ENCODE measurements around the gene THAP6.
A peak's percentile ranks its signal among the peaks of the same experiment; 100 is the strongest.
"Not testable (repeated sequence)": the region's sequence is repeated elsewhere in the genome, so short reads cannot be mapped to it uniquely, and the experiment has no call there.

Gene THAP6, protein sequence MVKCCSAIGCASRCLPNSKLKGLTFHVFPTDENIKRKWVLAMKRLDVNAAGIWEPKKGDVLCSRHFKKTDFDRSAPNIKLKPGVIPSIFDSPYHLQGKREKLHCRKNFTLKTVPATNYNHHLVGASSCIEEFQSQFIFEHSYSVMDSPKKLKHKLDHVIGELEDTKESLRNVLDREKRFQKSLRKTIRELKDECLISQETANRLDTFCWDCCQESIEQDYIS

DNA sequence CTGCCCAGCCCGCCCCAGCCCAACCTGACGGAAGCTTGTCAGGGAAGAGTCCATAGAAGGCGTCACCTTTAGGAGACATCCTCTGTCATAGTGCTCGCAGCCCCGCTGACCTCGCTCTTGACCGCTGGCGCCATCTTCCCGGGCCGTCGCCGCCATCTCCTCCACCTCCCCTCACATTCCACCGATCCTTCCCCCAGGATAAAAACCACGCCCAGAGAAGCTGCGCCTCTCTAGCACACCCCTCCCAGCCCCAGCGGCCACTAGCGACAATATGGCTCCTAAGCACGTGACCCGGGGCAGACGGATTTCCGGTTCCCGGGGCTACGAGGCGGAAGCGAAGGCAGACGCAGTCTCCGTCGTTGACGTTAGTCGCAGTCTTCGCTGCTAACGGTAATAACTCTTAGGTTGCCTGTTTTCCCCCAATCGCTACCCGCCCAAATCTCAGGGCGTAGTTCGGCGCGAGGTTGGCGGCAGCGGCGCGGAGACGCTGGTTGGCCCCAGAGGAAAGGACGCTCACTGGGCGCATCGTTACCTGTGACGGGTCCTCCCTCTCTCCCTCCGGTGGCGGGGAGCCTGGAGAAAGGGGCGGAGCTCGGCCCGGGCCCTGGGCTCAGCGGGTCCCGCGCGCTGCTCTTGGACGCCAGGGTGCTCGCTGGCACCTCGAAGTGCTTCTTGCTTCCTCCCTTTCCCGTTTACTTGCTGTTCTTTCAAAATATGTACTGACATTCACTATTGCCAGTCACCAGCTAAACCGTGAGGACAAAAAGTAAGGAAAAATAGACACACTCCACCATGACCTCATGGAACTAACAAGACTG lies at the start of gene THAP6, which contains the start of gene RCHY1:
Gene THAP6, plus strand, starts transcription at position 343 of the 818 bp plus-strand sequence. CDS start 980 bp downstream, outside the sequence.
Gene RCHY1, minus strand, starts transcription at position 273 of the 818 bp plus-strand sequence. Its CDS starts 117 bp downstream, at position 156.
- peak; percentile 96 for DNase-seq

DNA sequence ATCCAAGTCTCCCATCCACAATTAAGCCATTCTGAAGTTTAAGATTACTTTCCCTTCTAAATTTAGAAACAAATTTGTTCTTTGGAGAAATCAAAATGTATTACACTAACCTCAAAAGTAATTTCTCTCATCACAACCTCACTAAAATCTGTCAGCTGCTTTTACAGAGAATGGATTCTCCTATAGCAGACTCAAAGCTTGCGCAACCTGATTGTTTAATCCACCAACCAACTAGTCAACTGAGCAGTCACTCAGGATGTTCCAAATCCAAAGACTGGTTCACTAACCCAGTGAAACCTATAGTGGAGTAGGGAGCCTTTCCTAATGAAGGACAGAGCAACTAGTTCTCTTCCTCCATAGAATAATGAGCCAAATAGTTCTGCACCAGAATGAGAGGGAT lies 44.4 kb upstream of the THAP6 start:
- no peak for DNase-seq

DNA sequence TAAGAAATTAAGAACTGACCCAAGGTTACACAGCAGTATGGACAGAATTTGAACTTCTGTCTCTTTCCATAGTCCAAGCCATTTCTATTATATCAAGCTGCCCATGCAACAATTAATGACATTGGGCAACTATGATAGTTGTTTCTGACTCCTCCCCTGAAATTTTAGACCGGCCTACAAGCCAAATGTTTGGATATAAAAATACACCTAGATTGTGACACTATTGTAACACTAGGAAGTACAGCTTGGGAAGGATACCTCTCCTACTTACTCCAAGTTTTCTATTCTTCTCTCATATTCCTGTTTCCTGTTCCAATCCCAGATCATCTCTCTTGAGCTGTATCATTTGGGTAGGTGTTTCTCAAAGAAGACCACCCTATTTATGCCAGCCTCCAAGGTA lies 43.5 kb upstream of the THAP6 start:
- no peak for DNase-seq

GRCh38 chr4:75477201-75477600 lies 37.1 kb upstream of the THAP6 start:
- no peak for DNase-seq

DNA sequence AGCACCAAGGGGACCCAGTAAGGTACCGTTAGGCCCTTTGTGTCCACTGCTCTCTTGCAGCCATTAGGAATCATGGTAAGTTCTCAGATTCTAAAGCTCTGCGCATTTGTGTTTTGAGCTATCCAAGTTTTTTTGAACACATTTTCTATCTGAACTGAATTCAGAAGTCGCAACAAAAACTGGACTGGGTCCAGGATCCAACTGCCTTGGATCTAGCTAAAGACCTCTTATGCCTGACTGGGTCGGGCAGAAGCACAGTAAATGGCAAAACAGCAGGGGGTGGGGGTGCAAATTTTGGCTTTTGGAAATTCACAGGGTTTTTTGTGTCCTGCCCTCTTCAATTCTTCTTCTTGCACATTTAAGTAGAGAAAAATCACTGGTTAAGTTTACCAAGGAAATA lies 30.1 kb upstream of the THAP6 start:
- DNase-seq: no peak

- DNase-seq: peak; percentile 14
Observed at GRCh38 chr4:75490155-75490554, 24.1 kb upstream of the THAP6 start.

- no peak for DNase-seq
Observed at GRCh38 chr4:75494563-75494962, 19.7 kb upstream of the THAP6 start.

DNA sequence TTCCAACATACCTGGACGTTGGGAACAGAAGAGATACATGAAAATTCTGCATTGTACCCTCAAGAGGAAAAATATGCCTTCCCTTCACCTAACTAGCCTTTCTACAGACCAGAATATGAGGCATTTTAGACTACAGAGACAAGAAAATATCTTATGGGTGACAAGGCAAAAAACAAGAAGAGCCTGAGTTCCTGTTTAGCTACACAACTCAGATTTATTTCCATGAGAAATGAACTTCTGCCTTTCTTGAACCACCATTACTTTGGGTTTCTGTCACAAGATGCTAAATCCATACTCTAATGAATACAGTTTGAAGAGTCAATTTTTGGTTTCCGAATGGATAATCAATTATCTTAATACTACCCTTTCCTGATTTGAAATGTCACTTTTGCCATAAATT lies 18.8 kb upstream of the THAP6 start:
- no peak for DNase-seq

- DNase-seq: no peak
Observed at GRCh38 chr4:75496406-75496805, 17.9 kb upstream of the THAP6 start.

DNA sequence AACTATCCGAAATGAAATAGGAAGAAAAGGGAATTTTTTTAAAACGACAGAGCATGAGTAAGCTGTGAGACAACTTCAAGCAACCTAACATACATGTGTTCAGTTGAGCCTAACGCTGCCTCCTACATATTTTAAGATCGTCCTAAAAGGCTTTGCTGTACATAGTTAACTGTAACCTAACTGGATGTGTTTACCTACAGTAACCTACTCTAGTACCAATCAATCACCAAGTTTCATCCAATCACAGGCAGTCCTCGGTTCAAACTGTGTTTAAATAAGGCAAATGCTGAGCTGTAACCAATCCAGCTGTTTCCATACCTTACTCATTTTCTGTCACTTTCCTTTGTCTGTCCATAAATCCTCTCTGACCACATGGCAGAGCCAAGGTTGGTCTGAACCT lies 17.1 kb upstream of the THAP6 start:
- no peak for DNase-seq

- DNase-seq: no peak
Observed at GRCh38 chr4:75498041-75498440, 16.2 kb upstream of the THAP6 start.

- no peak for DNase-seq
Observed at GRCh38 chr4:75499900-75500299, 14.4 kb upstream of the THAP6 start.

DNA sequence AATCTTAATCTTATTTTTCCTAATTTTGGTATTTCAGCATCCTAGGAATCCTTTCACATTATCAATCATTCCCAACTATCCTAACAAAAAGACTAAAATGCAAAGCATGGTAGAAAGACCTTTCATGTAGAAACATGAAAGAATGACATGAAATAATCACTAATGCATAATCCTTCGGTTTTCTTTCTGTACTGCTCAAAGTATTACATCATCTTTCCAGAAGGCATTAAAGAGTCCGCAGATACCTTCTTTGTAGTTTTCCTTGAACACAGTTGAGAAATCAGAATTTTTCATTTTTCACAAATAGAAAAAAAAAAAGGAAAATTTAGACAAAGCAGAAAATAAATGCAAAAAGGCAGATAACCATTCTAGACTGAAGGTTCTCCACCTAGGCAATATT lies 11.6 kb upstream of the THAP6 start:
- DNase-seq: no peak

DNA sequence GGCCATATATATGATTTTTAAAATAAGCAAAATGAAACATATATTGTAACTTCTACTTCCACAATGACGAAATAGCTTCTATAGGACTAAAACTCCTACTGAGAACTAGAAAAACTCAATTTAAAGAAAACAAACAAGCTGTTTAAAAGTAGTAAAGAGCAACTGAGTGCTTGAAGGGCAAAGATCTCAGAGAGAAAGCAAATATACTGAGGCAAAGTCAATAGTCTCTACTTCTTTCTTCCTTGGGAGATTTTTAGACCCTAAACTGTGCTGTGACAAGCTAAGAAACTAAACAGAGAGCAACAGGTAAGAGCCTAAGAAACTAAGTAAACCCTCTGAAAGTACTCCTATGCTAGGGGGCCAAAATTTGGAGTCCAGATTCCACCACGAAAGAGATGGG lies 8.6 kb upstream of the THAP6 start:
- no peak for DNase-seq

- DNase-seq: not testable (repeated sequence)
Observed at GRCh38 chr4:75509592-75509991, 4.7 kb upstream of the THAP6 start.

DNA sequence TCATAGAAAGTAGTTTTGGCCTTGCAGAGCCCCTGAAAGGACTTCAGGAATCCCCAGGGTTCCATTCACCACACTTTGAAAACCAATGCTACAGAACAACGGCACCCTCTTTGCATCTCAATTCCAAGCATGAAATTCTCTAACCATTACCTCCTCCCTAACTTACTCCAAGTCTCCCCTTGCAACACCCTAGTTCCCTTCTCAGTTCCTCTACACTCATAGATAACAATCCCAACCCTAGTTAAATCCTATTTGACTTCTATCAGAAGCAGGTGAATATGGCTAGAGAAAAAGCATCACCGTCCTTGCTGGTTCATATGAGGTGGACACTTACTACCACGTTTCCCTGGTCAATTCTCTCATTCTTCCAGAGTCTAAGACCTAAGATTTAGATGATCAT lies 2.4 kb upstream of the THAP6 start:
- DNase-seq: no peak

DNA sequence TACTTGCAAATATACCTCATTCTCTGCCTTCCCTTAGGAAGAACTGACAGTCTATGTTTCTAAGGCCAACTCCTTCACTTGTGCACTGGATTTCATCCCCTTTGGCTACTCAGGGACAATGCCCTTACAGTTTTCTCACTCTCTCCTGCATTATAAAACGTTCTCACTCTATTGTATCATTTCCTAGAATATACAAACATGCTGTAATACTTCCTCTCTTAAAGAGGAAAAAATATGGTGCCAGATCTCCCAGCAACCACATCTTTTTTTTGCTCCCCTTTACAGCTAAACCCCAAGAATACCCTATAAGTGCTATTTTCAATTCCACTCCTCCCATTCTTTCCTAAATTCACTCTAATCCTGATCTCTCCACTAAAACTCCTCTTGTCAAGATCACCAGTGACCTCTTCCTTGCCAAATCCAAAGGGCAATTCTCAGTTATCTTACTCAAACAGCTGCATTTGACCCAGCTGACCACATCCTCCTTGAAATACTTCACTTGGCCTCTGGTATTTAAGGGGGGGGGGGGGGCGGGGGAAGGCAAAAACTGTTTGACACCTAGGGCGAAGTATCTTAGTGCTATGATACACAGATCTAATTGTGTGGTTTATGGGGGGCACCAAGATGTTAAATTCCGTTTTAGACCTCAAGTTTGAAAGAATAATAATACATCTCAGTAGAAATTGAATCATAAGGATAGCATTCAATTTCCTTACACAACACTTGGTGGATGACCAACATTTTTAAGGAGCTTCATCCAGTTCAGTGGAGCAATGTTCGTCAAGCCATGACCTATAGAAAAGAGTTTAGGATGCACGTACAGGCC lies 1.7 kb upstream of the THAP6 start:
- no peak for DNase-seq

GRCh38 chr4:75513526-75514130 lies 645 bp upstream of the THAP6 start:
- DNase-seq: peak; percentile 35

DNA sequence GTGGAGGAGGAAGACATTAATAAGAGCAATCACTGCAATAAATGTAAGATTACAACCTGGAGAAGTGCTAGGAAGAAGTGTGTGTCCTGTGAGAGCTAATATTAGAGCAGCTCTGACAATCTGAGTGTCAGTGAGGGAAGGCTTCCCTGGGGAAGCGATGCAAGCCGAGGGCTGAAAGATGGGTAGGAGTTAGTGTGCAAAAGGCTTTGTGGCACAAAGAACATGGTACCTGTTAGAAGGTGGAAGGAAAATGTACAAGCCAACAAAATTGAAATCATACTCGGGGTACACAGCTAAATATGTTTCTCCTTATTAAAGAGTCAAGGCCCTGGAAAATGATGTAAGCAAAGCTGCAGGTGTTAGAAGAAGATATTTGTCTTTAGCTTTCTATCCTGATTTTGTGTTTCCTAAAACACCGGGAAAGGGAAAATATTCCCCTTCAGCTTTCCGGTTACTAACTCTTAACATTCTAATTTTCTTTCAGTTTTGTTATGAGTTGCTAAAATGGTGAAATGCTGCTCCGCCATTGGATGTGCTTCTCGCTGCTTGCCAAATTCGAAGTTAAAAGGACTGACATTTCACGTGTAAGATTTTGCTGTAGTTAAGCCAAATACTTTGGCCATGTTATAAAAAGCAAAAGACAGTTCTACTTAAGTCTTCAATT lies 808 bp downstream of the THAP6 start:
- peak; percentile 36 for DNase-seq

- DNase-seq: no peak
Observed at GRCh38 chr4:75516144-75516543, 1.9 kb downstream of the THAP6 start.

DNA sequence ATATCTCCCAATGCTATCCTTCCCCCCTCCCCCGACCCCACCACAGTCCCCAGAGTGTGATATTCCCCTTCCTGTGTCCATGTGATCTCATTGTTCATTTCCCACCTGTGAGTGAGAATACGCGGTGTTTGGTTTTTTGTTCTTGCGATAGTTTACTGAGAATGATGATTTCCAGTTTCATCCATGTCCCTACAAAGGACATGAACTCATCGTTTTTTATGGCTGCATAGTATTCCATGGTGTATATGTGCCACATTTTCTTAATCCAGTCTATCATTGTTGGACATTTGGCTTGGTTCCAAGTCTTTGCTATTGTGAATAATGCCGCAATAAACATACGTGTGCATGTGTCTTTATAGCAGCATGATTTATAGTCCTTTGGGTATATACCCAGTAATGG lies 5.2 kb downstream of the THAP6 start:
- not testable (repeated sequence) for DNase-seq

GRCh38 chr4:75525086-75525485 lies 10.8 kb downstream of the THAP6 start:
- DNase-seq: no peak

DNA sequence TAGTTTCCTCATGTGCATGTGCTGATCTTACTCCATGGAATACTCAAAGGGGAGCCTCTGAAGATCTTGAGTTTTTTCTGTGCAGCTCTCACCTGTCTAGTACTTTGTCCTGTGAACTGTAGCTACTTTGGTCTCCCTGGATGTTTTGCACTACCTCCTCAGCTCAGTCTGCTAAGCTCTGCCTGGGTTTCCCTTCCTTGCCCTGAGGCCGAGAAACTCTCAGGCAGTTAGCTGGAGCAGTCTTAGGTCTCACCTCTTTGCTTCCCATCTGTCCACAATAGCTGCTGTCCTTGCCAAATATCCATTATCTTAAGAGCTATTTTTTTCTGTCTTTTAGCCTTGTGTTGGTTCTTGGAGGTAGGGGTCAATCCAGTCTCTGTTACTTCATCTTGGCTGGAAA lies 11.6 kb downstream of the THAP6 start:
- DNase-seq: peak; percentile 1
